Sigmoid colon (tissue), 7 donors: ENCODE measurements around the gene AGAP4. TPM values are rescaled to one million over a fixed set of nuclear protein-coding genes. Genes with fewer than 3 reads are reported as not detected.

Experiments
- polyA plus RNA-seq, 3 donors: library from polyadenylated mRNA; stranded (reverse); fragments of 200-250 nt; gene quantifications; one replicate each; pipeline ENCODE4 v1.2.3, GENCODE V29; 2013
- small RNA-seq, 3 donors: library from RNA; depleted of rRNA; stranded (forward); fragments of <200 nt; gene quantifications; one replicate each; pipeline ENCODE3, GENCODE V24; 2016
- total RNA-seq, 4 donors: library from RNA; depleted of rRNA; stranded (reverse); fragments of >200 nt; gene quantifications; one replicate each; pipeline ENCODE4 v1.1.0, GENCODE V29; 2016
- donor health status: healthy with polysubstance abuse.
- donor health status: Bipolar disorder and iron deficiency.
- donor health status: healthy.

The AGAP4 gene
- total and polyA plus RNA-seq, 7 donors, result 2.5 to 15.6 (median 13.5) TPM

Small RNA genes lying within 50 kb of the gene (small RNA-seq; reads per million reads assigned to genes)
- gene AC012044.1, result 0 reads per million in 3 donors
- 0 reads per million in 3 donors for gene RNA5SP310

Other genes starting within 250 kb of the AGAP4 start
- gene ZFAND4, start 174.7 kb downstream of the AGAP4 start, total RNA-seq, result 10 to 100 TPM; 13.9 to 24.2 (median 17.9) TPM
- gene ZFAND4, start 174.7 kb downstream of the AGAP4 start, polyA plus RNA-seq, result 1 to 10 TPM; 4.2 to 6.0 (median 4.8) TPM
- gene WASHC2C, start 120.2 kb downstream of the AGAP4 start, total RNA-seq, result 10 to 100 TPM; 25.8 to 33.5 (median 29.8) TPM
- gene WASHC2C, start 120.2 kb downstream of the AGAP4 start, polyA plus RNA-seq, result 10 to 100 TPM; 28.2 to 40.8 (median 34.8) TPM
- 10 to 100 TPM; 59.3 to 68.8 (median 64.5) TPM for gene TIMM23, start 125.0 kb upstream of the AGAP4 start, total RNA-seq
- 10 to 100 TPM; 45.0 to 69.1 (median 66.8) TPM for gene TIMM23, start 125.0 kb upstream of the AGAP4 start, polyA plus RNA-seq
- 100 to 1,000 TPM; 148 to 192 (median 150) TPM for gene NCOA4, start 183.1 kb upstream of the AGAP4 start, total RNA-seq
- 100 to 1,000 TPM in 1 of 3 donors, 10 to 100 TPM in 2; 82.6 to 159 (median 97.3) TPM for gene NCOA4, start 183.1 kb upstream of the AGAP4 start, polyA plus RNA-seq
- gene MSMB, start 198.8 kb upstream of the AGAP4 start, total RNA-seq, result not detected
- gene MSMB, start 198.8 kb upstream of the AGAP4 start, polyA plus RNA-seq, result not detected